Uterus (tissue), 4 donors: Measurements from ENCODE around the gene FEV. TPM values are rescaled to one million over a fixed set of nuclear protein-coding genes. Genes with fewer than 3 reads are reported as not detected.

ENCODE experiments used
- DNase-seq, 2 donors: peaks; one replicate each; pipeline ENCODE4 v3.0.0-alpha.2; 2019 to 2020
- H3K27ac ChIP-seq, 2 donors: fragments of 200-600 bp; sonication (generic); 1 replicate in 1 of 2; 2 replicates in 1 of 2; pipeline ENCODE4 v1.5.1; 2016 to 2018
- H3K27me3 ChIP-seq, 2 donors: fragments of 200-600 bp; sonication (generic); one replicate each; pipeline ENCODE4 v1.5.1; 2018 to 2019; ENCODE audit warnings: control low read depth in 1 of 2
- H3K36me3 ChIP-seq, 2 donors: fragments of 200-600 bp; sonication (generic); one replicate each; pipeline ENCODE4 v1.5.1; 2019; ENCODE audit warnings: control low read depth in 1 of 2
- H3K4me1 ChIP-seq, 2 donors: fragments of 200-600 bp; sonication (generic); one replicate each; pipeline ENCODE4 v1.5.1; 2018 to 2019; ENCODE audit warnings: control low read depth in 1 of 2
- H3K4me3 ChIP-seq, 2 donors: fragments of 200-600 bp; sonication (generic); 1 replicate in 1 of 2; 2 replicates in 1 of 2; pipeline ENCODE4 v1.5.1; 2018 to 2019; ENCODE audit warnings: mild to moderate bottlenecking in 1 of 2
- H3K9me3 ChIP-seq, 2 donors: fragments of 200-600 bp; sonication (generic); one replicate each; pipeline ENCODE4 v1.5.1; 2019; ENCODE audit warnings: control low read depth in 1 of 2
- CTCF ChIP-seq, 4 experiments: fragments of 200-600 bp in 2 of 4; fragments of 450-650 bp in 2 of 4; sonication (generic) in 2 of 4; IDR thresholded peaks; one replicate each; pipeline ENCODE4 v1.5.1; 2016 to 2019; ENCODE audit warnings: antibody characterized with exemption in 4 of 4, mild to moderate bottlenecking in 2 of 4, moderate library complexity in 1 of 4
- POLR2A ChIP-seq, 2 donors: fragments of 450-650 bp; IDR thresholded peaks; one replicate each; pipeline ENCODE4 v1.6.1; 2016; ENCODE audit warnings: antibody characterized with exemption in 2 of 2, mild to moderate bottlenecking in 1 of 2, moderate library complexity in 1 of 2
- intact Hi-C: fragments of 100-400 bp; cut with DNase I; formaldehyde crosslinking; loops from one replicate; pipeline ENCODE4 v1.15.1; 2023; ENCODE audit warnings: low total_unique reads
- total RNA-seq, 4 donors: library from RNA; depleted of rRNA in 3 of 4; stranded (reverse); fragments of >200 nt in 3 of 4; gene quantifications; one replicate each; pipeline versions ENCODE4 v1.1.0 to v1.2.4, GENCODE V29; 2014 to 2023
- donor health status: DM: yes; HTN: yes; CAD: no.

Gene FEV
- total RNA-seq, 4 donors from 2014 or later: not detected

- TF ChIP-seq POLR2A (IDR thresholded peaks at IDR 0.05): no peak
- no peak for TF ChIP-seq CTCF (IDR thresholded peaks at IDR 0.05)
- no peaks in the 10 kb centered on the region for H3K9me3 ChIP-seq
- H3K4me1 ChIP-seq: no peaks in the 10 kb centered on the region
- no peak for DNase-seq
- no peak overlapping the region for H3K4me3 ChIP-seq
- no peak overlapping the region for H3K27ac ChIP-seq
- intact Hi-C loops: no loop called here
- H3K36me3 ChIP-seq: no peaks in the 10 kb centered on the region
- H3K27me3 ChIP-seq: no peaks in the 10 kb centered on the region
These were observed 36.6 kb upstream of the FEV start for GRCh38 chr2:219021591-219021990.

- Histone ChIP-seq H3K27me3 (no peaks in the 10 kb centered on the region), H3K9me3 (no peaks in the 10 kb centered on the region), H3K27ac (no peak overlapping the region), H3K36me3 (no peaks in the 10 kb centered on the region), H3K4me3 (no peak overlapping the region), H3K4me1 (no peaks in the 10 kb centered on the region)
- TF ChIP-seq POLR2A (IDR thresholded peaks at IDR 0.05) (no peak), CTCF (IDR thresholded peaks at IDR 0.05) (no peak)
- intact Hi-C loops: no loop called here
- DNase-seq: no peak
These were observed 35.8 kb upstream of the FEV start for GRCh38 chr2:219020604-219021365.

GRCh38 chr2:219019436-219019835 is 34.5 kb upstream of the FEV start:
- Histone ChIP-seq H3K4me3 (no peak overlapping the region), H3K27me3 (no peaks in the 10 kb centered on the region), H3K27ac (no peak overlapping the region), H3K9me3 (no peaks in the 10 kb centered on the region), H3K4me1 (no peaks in the 10 kb centered on the region), H3K36me3 (no peaks in the 10 kb centered on the region)
- TF ChIP-seq CTCF (IDR thresholded peaks at IDR 0.05) (no peak), POLR2A (IDR thresholded peaks at IDR 0.05) (no peak)
- DNase-seq: no peak
- intact Hi-C loops: no loop called here

GRCh38 chr2:219018726-219019125 is 33.7 kb upstream of the FEV start:
- intact Hi-C loops: no loop called here
- no peak for TF ChIP-seq POLR2A (IDR thresholded peaks at IDR 0.05)

GRCh38 chr2:219018286-219018685 is 33.3 kb upstream of the FEV start:
- Histone ChIP-seq H3K9me3 (no peaks in the 10 kb centered on the region), H3K27me3 (no peaks in the 10 kb centered on the region), H3K27ac (no peak overlapping the region), H3K36me3 (no peaks in the 10 kb centered on the region), H3K4me1 (no peaks in the 10 kb centered on the region), H3K4me3 (no peak overlapping the region)
- DNase-seq: no peak
- intact Hi-C loops: no loop called here
- no peak for TF ChIP-seq CTCF (IDR thresholded peaks at IDR 0.05)
- TF ChIP-seq POLR2A (IDR thresholded peaks at IDR 0.05): no peak

More at GRCh38 chr2:219018726-219019125, 33.7 kb upstream of the FEV start:
- no peak for DNase-seq
- Histone ChIP-seq H3K4me1 (no peaks in the 10 kb centered on the region), H3K27ac (no peak overlapping the region), H3K27me3 (no peaks in the 10 kb centered on the region), H3K9me3 (no peaks in the 10 kb centered on the region), H3K4me3 (no peak overlapping the region), H3K36me3 (no peaks in the 10 kb centered on the region)
